Measurements from ENCODE around the gene TECTA. TPM values are rescaled to one million over a fixed set of nuclear protein-coding genes. Genes with fewer than 3 reads are reported as not detected.

The TECTA gene, protein sequence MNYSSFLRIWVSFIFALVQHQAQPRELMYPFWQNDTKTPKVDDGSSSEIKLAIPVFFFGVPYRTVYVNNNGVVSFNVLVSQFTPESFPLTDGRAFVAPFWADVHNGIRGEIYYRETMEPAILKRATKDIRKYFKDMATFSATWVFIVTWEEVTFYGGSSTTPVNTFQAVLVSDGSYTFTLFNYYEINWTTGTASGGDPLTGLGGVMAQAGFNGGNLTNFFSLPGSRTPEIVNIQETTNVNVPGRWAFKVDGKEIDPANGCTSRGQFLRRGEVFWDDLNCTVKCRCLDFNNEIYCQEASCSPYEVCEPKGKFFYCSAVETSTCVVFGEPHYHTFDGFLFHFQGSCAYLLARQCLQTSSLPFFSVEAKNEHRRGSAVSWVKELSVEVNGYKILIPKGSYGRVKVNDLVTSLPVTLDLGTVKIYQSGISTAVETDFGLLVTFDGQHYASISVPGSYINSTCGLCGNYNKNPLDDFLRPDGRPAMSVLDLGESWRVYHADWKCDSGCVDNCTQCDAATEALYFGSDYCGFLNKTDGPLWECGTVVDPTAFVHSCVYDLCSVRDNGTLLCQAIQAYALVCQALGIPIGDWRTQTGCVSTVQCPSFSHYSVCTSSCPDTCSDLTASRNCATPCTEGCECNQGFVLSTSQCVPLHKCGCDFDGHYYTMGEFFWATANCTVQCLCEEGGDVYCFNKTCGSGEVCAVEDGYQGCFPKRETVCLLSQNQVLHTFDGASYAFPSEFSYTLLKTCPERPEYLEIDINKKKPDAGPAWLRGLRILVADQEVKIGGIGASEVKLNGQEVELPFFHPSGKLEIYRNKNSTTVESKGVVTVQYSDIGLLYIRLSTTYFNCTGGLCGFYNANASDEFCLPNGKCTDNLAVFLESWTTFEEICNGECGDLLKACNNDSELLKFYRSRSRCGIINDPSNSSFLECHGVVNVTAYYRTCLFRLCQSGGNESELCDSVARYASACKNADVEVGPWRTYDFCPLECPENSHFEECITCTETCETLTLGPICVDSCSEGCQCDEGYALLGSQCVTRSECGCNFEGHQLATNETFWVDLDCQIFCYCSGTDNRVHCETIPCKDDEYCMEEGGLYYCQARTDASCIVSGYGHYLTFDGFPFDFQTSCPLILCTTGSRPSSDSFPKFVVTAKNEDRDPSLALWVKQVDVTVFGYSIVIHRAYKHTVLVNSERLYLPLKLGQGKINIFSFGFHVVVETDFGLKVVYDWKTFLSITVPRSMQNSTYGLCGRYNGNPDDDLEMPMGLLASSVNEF (N-terminal part only)
- 2.4 to 2.6 TPM (median 2.5 TPM) in 3 replicates for total RNA-seq

DNA sequence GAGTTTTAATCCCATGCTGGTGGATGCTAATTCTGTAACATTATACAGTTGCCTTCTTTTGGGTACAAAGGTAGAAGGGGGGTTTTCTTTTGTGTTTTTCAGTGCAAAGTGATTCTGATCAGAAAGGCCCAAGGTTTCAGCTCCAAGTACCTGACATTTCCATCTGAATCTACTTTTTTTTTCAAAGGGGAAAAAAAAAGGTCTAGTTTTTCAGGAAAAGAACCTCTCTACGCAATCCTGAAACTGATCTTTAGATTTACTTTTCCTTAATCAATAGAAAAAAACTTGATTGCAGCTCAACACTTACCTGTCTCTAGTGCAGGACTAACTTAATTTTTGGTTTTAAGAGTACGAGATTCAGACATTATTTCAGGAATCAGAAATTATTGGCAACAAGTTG is at the start of gene TECTA:
Gene TECTA (plus strand): TSS at position 301 of the 400 bp plus-strand sequence. CDS start 1,423 bp downstream, outside the sequence.
- Mint-ChIP-seq H3K9me3 (no peaks in the 10 kb centered on the region), H3K27ac (no peak within 1 kb of the TSS), H3K36me3 (no peaks in the 10 kb centered on the region), H3K27me3 (ENCODE audit: low read depth) (peaks cover 21% of the 10 kb centered on the region), H3K4me3 (no peak within 1 kb of the TSS), H3K4me1 (peaks cover 10% of the 10 kb centered on the region)
- DNase-seq (ENCODE audit: low spot score in 2 of 2, unreplicated experiment in 2 of 2): no peak
- TF ChIP-seq, protein P1, sequence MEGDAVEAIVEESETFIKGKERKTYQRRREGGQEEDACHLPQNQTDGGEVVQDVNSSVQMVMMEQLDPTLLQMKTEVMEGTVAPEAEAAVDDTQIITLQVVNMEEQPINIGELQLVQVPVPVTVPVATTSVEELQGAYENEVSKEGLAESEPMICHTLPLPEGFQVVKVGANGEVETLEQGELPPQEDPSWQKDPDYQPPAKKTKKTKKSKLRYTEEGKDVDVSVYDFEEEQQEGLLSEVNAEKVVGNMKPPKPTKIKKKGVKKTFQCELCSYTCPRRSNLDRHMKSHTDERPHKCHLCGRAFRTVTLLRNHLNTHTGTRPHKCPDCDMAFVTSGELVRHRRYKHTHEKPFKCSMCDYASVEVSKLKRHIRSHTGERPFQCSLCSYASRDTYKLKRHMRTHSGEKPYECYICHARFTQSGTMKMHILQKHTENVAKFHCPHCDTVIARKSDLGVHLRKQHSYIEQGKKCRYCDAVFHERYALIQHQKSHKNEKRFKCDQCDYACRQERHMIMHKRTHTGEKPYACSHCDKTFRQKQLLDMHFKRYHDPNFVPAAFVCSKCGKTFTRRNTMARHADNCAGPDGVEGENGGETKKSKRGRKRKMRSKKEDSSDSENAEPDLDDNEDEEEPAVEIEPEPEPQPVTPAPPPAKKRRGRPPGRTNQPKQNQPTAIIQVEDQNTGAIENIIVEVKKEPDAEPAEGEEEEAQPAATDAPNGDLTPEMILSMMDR (IDR thresholded peaks at IDR 0.05; ENCODE audit: unreplicated experiment): no peak

DNA sequence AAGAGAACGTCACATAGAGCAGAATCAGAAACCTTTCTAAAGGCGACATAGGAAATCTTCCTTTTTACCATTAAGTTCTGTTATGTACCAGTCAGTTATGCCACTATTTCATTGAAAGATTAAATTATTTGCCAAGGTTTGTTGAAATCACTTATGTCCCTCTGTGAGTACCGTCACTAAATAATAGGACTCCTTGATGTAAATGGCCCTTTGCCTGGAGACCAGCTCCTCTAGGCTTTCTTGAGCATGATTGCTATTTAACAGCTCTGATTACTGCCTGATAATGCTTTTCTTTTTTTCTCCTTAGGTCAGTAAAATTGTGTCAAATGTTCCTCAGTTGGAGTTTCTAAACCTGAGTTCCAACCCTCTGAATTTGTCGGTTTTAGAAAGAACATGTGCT is 47.8 kb upstream of the TECTA start:
- H3K36me3 Mint-ChIP-seq: peaks cover 44% of the 10 kb centered on the region
- no peaks in the 10 kb centered on the region for H3K4me1 Mint-ChIP-seq
- no peaks in the 10 kb centered on the region for H3K27me3 Mint-ChIP-seq (ENCODE audit: low read depth)
- no peak for DNase-seq (ENCODE audit: low spot score in 2 of 2, unreplicated experiment in 2 of 2)
- TF ChIP-seq, protein P1 (IDR thresholded peaks at IDR 0.05; ENCODE audit: unreplicated experiment): no peak
- H3K4me3 Mint-ChIP-seq: no peak overlapping the region
- H3K27ac Mint-ChIP-seq: no peak overlapping the region
- H3K9me3 Mint-ChIP-seq: no peaks in the 10 kb centered on the region

DNA sequence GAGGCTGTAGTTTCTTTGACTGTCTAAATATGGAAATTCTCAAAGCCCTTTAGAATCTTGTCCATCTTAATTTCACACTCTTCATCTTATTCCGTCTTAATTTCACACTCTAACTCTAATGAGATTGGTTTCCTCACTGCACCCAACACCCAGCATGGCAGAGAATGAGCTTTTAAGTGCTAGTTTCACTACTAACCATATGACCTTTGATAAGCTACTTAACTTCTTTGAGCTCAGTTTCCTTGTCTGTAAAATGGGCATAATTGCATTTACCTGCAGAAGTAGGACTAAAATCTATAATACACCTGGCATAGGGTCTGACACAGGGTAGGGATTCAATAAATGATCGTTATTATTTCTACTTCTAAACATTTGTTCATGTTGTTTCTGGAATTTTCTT is 46.8 kb upstream of the TECTA start:
- Mint-ChIP-seq H3K4me1 (no peaks in the 10 kb centered on the region), H3K9me3 (no peaks in the 10 kb centered on the region), H3K27me3 (ENCODE audit: low read depth) (no peaks in the 10 kb centered on the region), H3K36me3 (peaks cover 38% of the 10 kb centered on the region), H3K4me3 (no peak overlapping the region), H3K27ac (no peak overlapping the region)
- DNase-seq (ENCODE audit: low spot score in 2 of 2, unreplicated experiment in 2 of 2): no peak
- TF ChIP-seq, protein P1 (IDR thresholded peaks at IDR 0.05; ENCODE audit: unreplicated experiment): no peak

DNA sequence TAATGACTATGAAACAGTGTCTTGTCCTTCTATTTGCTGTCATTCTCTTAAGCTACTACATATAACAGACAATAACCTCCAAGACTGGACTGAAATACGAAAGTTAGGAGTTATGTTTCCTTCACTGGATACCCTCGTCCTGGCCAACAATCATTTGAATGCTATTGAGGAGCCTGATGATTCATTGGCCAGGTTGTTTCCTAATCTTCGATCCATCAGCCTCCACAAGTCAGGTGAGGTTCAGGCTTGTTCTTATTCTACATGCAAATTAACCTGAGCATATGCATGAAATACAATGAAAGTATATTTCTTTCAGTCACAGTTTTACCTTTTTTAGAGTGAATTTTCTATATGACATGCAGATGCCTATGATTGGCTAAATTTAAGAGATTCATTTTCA is 46.0 kb upstream of the TECTA start:
- Mint-ChIP-seq H3K4me3 (no peak overlapping the region), H3K27ac (no peak overlapping the region), H3K9me3 (no peaks in the 10 kb centered on the region), H3K4me1 (no peaks in the 10 kb centered on the region), H3K36me3 (peaks cover 36% of the 10 kb centered on the region), H3K27me3 (ENCODE audit: low read depth) (no peaks in the 10 kb centered on the region)
- TF ChIP-seq, protein P1 (IDR thresholded peaks at IDR 0.05; ENCODE audit: unreplicated experiment): no peak
- DNase-seq (ENCODE audit: low spot score in 2 of 2, unreplicated experiment in 2 of 2): no peak

DNA sequence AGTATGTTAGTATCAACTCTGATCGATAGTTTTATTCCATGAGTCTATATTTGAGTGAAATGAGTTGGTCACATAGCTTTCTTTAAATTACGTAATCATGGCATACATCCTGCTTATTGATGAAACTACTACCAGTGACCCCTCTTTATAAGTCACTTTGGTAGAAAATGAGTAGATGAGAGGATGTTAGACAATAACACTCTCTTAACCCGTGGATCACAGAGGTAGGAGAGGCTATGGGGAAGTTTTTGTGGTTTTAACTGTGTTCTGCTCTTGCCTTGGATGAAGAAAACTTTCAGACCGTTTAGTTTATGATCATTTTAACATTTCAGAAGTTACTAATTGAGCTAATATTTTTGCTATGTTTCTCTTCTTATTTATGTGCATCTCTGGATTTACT is 43.1 kb upstream of the TECTA start:
- H3K9me3 Mint-ChIP-seq: no peaks in the 10 kb centered on the region
- no peak for DNase-seq (ENCODE audit: low spot score in 2 of 2, unreplicated experiment in 2 of 2)
- no peak overlapping the region for H3K27ac Mint-ChIP-seq
- H3K4me3 Mint-ChIP-seq: no peak overlapping the region
- TF ChIP-seq, protein P1 (IDR thresholded peaks at IDR 0.05; ENCODE audit: unreplicated experiment): no peak
- H3K36me3 Mint-ChIP-seq: peaks cover 37% of the 10 kb centered on the region
- no peaks in the 10 kb centered on the region for H3K27me3 Mint-ChIP-seq (ENCODE audit: low read depth)
- no peaks in the 10 kb centered on the region for H3K4me1 Mint-ChIP-seq

Data from mesothelial cell of epicardium (in vitro differentiated cells).